GM12872 (cell line): Measurements from ENCODE around the gene BCAN.

ENCODE experiments used
- CTCF ChIP-seq: IDR thresholded peaks from 3 replicates; pipeline ENCODE4 v1.5.1; 2011; ENCODE audit warnings: low read depth, mild to moderate bottlenecking, low read length, moderate library complexity; ENCODE audit not compliant: insufficient read depth

BCAN gene

GRCh38 chr1:156598125-156598524 lies 43.8 kb upstream of the BCAN start:
- no peak for TF ChIP-seq CTCF

- TF ChIP-seq CTCF, result no peak
These were observed 43.0 kb upstream of the BCAN start for GRCh38 chr1:156598731-156599432.

- peak; percentile 33; the same call in 1 of the 3 replicates for TF ChIP-seq CTCF
These were observed 42.1 kb upstream of the BCAN start for GRCh38 chr1:156599811-156600210.

GRCh38 chr1:156600733-156601121 lies 41.2 kb upstream of the BCAN start:
- no peak for TF ChIP-seq CTCF

GRCh38 chr1:156601122-156601830 lies 40.6 kb upstream of the BCAN start, which contains the start of gene GPATCH4:
GPATCH4 (minus strand) TSS chr1:156601479.
- no peak for TF ChIP-seq CTCF

GRCh38 chr1:156601892-156602291 lies 40.0 kb upstream of the BCAN start:
- no peak for TF ChIP-seq CTCF

- TF ChIP-seq CTCF, result peak; percentile 56
These were observed 39.3 kb upstream of the BCAN start for GRCh38 chr1:156602557-156602993.
